ENCODE measurements around the gene SFRP4. TPM values are rescaled to one million over a fixed set of nuclear protein-coding genes. Genes with fewer than 3 reads are reported as not detected.

The SFRP4 gene
- total and polyA plus RNA-seq, 9 of the 15 experiments (the other 6 are each of a cell fraction or from before 2014, with no cell fraction given), result not detected

DNA sequence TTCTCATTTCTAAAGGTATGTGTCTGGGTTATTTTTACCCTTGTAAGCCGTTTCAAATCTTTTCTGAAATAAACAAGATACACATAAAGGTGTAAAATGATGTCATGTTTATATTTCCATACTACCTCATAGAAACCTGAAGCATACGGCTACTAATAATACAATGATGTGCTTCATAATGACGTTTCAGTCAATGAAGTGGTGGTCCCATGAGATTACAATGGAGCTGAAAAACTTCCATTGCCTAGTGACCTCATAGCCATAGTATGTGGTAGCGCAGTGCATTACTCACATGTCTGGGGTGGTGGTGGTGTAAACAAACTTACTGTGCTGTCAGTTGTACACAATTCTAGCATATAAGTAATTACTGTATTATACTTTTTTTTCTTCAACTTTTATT, 28.7 kb upstream of the SFRP4 start:
- intact Hi-C loops (cut with micrococcal nuclease), result no loop called here
- no peak for DNase-seq (ENCODE audit: extremely low read depth in 1 of 4, low spot score in 3 of 4)
- peaks cover 0 to 5% of the 10 kb centered on the region in 2 experiments; a peak in 2 of 5 replicates for H3K4me1 ChIP-seq (replicated peaks in 1 of 2; ENCODE audit: control insufficient read depth in 2 of 2, insufficient read depth in 2 of 2, low read length in 2 of 2)
- H2AFZ ChIP-seq (ENCODE audit: low read depth, low read length), result no peak overlapping the region
- H4K20me1 ChIP-seq (replicated peaks; ENCODE audit: control insufficient read depth, insufficient read depth, low read length), result no peaks in the 10 kb centered on the region
- TF ChIP-seq, protein P1, sequence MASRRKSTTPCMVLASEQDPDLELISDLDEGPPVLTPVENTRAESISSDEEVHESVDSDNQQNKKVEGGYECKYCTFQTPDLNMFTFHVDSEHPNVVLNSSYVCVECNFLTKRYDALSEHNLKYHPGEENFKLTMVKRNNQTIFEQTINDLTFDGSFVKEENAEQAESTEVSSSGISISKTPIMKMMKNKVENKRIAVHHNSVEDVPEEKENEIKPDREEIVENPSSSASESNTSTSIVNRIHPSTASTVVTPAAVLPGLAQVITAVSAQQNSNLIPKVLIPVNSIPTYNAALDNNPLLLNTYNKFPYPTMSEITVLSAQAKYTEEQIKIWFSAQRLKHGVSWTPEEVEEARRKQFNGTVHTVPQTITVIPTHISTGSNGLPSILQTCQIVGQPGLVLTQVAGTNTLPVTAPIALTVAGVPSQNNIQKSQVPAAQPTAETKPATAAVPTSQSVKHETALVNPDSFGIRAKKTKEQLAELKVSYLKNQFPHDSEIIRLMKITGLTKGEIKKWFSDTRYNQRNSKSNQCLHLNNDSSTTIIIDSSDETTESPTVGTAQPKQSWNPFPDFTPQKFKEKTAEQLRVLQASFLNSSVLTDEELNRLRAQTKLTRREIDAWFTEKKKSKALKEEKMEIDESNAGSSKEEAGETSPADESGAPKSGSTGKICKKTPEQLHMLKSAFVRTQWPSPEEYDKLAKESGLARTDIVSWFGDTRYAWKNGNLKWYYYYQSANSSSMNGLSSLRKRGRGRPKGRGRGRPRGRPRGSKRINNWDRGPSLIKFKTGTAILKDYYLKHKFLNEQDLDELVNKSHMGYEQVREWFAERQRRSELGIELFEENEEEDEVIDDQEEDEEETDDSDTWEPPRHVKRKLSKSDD (conservative IDR thresholded peaks at IDR 0.05; ENCODE audit: low read length), result no peak
- TF ChIP-seq FOXK1 (CRISPR knock-in tag; IDR thresholded peaks at IDR 0.05; ENCODE audit: borderline replicate concordance), result no peak
- TF ChIP-seq STAT5B (CRISPR knock-in tag; IDR thresholded peaks at IDR 0.05), result no peak
- no peak for TF ChIP-seq HDAC6 (IDR thresholded peaks at IDR 0.05; ENCODE audit: low read depth, low read length)
- TF ChIP-seq, protein P2, sequence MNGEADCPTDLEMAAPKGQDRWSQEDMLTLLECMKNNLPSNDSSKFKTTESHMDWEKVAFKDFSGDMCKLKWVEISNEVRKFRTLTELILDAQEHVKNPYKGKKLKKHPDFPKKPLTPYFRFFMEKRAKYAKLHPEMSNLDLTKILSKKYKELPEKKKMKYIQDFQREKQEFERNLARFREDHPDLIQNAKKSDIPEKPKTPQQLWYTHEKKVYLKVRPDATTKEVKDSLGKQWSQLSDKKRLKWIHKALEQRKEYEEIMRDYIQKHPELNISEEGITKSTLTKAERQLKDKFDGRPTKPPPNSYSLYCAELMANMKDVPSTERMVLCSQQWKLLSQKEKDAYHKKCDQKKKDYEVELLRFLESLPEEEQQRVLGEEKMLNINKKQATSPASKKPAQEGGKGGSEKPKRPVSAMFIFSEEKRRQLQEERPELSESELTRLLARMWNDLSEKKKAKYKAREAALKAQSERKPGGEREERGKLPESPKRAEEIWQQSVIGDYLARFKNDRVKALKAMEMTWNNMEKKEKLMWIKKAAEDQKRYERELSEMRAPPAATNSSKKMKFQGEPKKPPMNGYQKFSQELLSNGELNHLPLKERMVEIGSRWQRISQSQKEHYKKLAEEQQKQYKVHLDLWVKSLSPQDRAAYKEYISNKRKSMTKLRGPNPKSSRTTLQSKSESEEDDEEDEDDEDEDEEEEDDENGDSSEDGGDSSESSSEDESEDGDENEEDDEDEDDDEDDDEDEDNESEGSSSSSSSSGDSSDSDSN (IDR thresholded peaks at IDR 0.05; ENCODE audit: borderline replicate concordance in 1 of 2, low read depth in 2 of 2, low read length in 2 of 2), result no peak
- no peak for TF ChIP-seq TSC22D4 (tag; IDR thresholded peaks at IDR 0.05)
- TF ChIP-seq MYC (IDR thresholded peaks at IDR 0.05; ENCODE audit: low read depth, low read length), result no peak
- TF ChIP-seq MYC (CRISPR knock-in tag; IDR thresholded peaks at IDR 0.05; ENCODE audit: borderline replicate concordance, low read depth), result no peak
- no peak for TF ChIP-seq MCM3 (IDR thresholded peaks at IDR 0.05)
- TF ChIP-seq ZNF239 (CRISPR knock-in tag; IDR thresholded peaks at IDR 0.05), result no peak
- H3K4me3 ChIP-seq, result no peak overlapping the region
- no peaks in the 10 kb centered on the region; a peak in 1 of 5 replicates for H3K27me3 ChIP-seq (ENCODE audit: control insufficient read depth in 2 of 2, insufficient read depth in 2 of 2, low read length in 2 of 2)
- no peaks in the 10 kb centered on the region for H3K9me1 ChIP-seq (ENCODE audit: control insufficient read depth, insufficient read depth, low read length)
- no TSS peak for BruUV-seq (replicated peaks)
- no peak overlapping the region for H3K27ac ChIP-seq (ENCODE audit: extremely low read depth, low read depth, low read length)
- H3K4me2 ChIP-seq (ENCODE audit: insufficient read depth, low read length), result no peak overlapping the region
- ATAC-seq, result no peak
- no peaks in the 10 kb centered on the region for H3K36me3 ChIP-seq (ENCODE audit: control insufficient read depth, insufficient read depth, low read length)
- in situ Hi-C loops (cut with MboI), result no loop called here
- no peak for FAIRE-seq
- ChIA-PET CTCF (ENCODE audit: low intra/inter-chr PET ratio) (no interaction called here), POLR2A (no interaction called here)
- 29% methylated on average over 4 of the region's 4 CpGs for WGBS (ENCODE audit: insufficient coverage, low coverage, missing lambda C conversion rate)
- no peaks in the 10 kb centered on the region for H3K79me2 ChIP-seq (ENCODE audit: control insufficient read depth, insufficient read depth, low read length)
- H3K9ac ChIP-seq (ENCODE audit: insufficient read depth in 1 of 2, low read depth in 2 of 2, low read length in 2 of 2), result no peak overlapping the region
- H3K9me3 ChIP-seq (replicated peaks; ENCODE audit: control insufficient read depth, insufficient read depth, low read depth, low read length), result no peaks in the 10 kb centered on the region
